ENCODE data around the gene TTC17. TPM values are rescaled to one million over a fixed set of nuclear protein-coding genes. Genes with fewer than 3 reads are reported as not detected.

TTC17 gene
- total and polyA plus RNA-seq, 9 of the 15 experiments (the other 6 are each of a cell fraction or from before 2014, with no cell fraction given), result 19.7 to 99.1 (median 53.3) TPM

DNA sequence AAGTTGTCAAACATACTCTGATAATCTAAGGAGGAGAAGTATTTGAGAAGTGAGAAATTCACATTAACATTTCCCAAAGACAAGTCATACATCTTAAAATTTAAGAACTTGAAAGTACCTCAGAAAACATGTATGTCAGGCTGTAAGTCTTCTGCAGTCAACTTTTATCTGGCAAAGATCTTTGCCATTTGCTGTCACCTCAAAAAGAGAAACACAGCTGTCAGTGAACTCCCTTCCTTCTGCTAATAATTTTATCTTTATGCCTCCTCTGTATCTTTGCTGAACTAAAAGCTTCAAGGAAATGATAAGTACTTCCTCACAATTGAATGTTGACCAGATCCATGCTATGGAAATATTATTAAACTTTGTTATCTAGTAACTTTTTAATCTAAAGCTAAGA, 18.7 kb downstream of the TTC17 start (continued):
- TF ChIP-seq, protein P1, sequence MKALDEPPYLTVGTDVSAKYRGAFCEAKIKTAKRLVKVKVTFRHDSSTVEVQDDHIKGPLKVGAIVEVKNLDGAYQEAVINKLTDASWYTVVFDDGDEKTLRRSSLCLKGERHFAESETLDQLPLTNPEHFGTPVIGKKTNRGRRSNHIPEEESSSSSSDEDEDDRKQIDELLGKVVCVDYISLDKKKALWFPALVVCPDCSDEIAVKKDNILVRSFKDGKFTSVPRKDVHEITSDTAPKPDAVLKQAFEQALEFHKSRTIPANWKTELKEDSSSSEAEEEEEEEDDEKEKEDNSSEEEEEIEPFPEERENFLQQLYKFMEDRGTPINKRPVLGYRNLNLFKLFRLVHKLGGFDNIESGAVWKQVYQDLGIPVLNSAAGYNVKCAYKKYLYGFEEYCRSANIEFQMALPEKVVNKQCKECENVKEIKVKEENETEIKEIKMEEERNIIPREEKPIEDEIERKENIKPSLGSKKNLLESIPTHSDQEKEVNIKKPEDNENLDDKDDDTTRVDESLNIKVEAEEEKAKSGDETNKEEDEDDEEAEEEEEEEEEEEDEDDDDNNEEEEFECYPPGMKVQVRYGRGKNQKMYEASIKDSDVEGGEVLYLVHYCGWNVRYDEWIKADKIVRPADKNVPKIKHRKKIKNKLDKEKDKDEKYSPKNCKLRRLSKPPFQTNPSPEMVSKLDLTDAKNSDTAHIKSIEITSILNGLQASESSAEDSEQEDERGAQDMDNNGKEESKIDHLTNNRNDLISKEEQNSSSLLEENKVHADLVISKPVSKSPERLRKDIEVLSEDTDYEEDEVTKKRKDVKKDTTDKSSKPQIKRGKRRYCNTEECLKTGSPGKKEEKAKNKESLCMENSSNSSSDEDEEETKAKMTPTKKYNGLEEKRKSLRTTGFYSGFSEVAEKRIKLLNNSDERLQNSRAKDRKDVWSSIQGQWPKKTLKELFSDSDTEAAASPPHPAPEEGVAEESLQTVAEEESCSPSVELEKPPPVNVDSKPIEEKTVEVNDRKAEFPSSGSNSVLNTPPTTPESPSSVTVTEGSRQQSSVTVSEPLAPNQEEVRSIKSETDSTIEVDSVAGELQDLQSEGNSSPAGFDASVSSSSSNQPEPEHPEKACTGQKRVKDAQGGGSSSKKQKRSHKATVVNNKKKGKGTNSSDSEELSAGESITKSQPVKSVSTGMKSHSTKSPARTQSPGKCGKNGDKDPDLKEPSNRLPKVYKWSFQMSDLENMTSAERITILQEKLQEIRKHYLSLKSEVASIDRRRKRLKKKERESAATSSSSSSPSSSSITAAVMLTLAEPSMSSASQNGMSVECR (CRISPR knock-in tag; IDR thresholded peaks at IDR 0.05), result no peak
- TF ChIP-seq NCOR1 (IDR thresholded peaks at IDR 0.05), result no peak
- TF ChIP-seq, protein P2, sequence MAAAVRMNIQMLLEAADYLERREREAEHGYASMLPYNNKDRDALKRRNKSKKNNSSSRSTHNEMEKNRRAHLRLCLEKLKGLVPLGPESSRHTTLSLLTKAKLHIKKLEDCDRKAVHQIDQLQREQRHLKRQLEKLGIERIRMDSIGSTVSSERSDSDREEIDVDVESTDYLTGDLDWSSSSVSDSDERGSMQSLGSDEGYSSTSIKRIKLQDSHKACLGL (CRISPR knock-in tag; IDR thresholded peaks at IDR 0.05; ENCODE audit: borderline replicate concordance, poor library complexity, severe bottlenecking), result no peak
- TF ChIP-seq, protein P3, sequence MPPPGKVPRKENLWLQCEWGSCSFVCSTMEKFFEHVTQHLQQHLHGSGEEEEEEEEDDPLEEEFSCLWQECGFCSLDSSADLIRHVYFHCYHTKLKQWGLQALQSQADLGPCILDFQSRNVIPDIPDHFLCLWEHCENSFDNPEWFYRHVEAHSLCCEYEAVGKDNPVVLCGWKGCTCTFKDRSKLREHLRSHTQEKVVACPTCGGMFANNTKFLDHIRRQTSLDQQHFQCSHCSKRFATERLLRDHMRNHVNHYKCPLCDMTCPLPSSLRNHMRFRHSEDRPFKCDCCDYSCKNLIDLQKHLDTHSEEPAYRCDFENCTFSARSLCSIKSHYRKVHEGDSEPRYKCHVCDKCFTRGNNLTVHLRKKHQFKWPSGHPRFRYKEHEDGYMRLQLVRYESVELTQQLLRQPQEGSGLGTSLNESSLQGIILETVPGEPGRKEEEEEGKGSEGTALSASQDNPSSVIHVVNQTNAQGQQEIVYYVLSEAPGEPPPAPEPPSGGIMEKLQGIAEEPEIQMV (tag; conservative IDR thresholded peaks at IDR 0.05; ENCODE audit: low read depth), result no peak

Measured in K562 (cell line).